Measurements from ENCODE around the gene CDCA4. TPM values are rescaled to one million over a fixed set of nuclear protein-coding genes. Genes with fewer than 3 reads are reported as not detected.

CDCA4 gene
- total and polyA plus RNA-seq, 10 of the 15 experiments (the other 5 are each of a cell fraction or from before 2014, with no cell fraction given), result 10.4 to 64.0 (median 52.1) TPM

GRCh38 chr14:104973135-104973384, 47.8 kb downstream of the CDCA4 start:
- POLR2A ChIA-PET, result no interaction called here
- Histone ChIP-seq H3K36me3 (ENCODE audit: control insufficient read depth in 2 of 2, insufficient read depth in 2 of 2, low read length in 1 of 2) (no peaks in the 10 kb centered on the region), H3K27ac (ENCODE audit: control insufficient read depth, insufficient read depth) (no peak overlapping the region), H4K20me1 (ENCODE audit: control insufficient read depth, insufficient read depth) (no peaks in the 10 kb centered on the region), H3K9ac (ENCODE audit: control insufficient read depth, insufficient read depth, low read length) (no peak overlapping the region), H3K4me3 (no peak overlapping the region), H3K79me2 (ENCODE audit: control insufficient read depth, insufficient read depth, low read length) (no peaks in the 10 kb centered on the region), H2AFZ (ENCODE audit: control insufficient read depth, low read depth, low read length) (no peak overlapping the region), H3K4me1 (ENCODE audit: control insufficient read depth, insufficient read depth, low read length) (no peaks in the 10 kb centered on the region; the same call in 1 of the 2 replicates), H3K4me2 (ENCODE audit: control insufficient read depth, insufficient read depth) (no peak overlapping the region), H3K9me3 (replicated peaks; ENCODE audit: control insufficient read depth, insufficient read depth, low read length) (no peaks in the 10 kb centered on the region), H3K27me3 (replicated peaks in 1 of 2; ENCODE audit: control insufficient read depth in 2 of 2, insufficient read depth in 2 of 2, low read length in 1 of 2) (peaks cover 8 to 14% of the 10 kb centered on the region in 2 experiments)
- no peak for ATAC-seq
- intact Hi-C loops (cut with micrococcal nuclease; ENCODE audit: unreplicated experiment), result loop anchor here (10.0 kb wide), 1 partner anchor 78 kb away; no protein-coding TSS in a partner anchor
- no peak for TF ChIP-seq IKZF1 (conservative IDR thresholded peaks at IDR 0.05)
- no peak for TF ChIP-seq RB1 (IDR thresholded peaks at IDR 0.05; ENCODE audit: borderline replicate concordance)
- no peak for TF ChIP-seq POU2F2 (IDR thresholded peaks at IDR 0.05; ENCODE audit: borderline replicate concordance, low read depth, low read length)
- no peak for TF ChIP-seq NR2C1 (IDR thresholded peaks at IDR 0.05)
- TF ChIP-seq RAD51 (IDR thresholded peaks at IDR 0.05), result no peak
- TF ChIP-seq ESRRA (IDR thresholded peaks at IDR 0.05; ENCODE audit: low read length), result no peak
- TF ChIP-seq POLR2A (IDR thresholded peaks at IDR 0.05; ENCODE audit: low read depth, low read length), result no peak
- FAIRE-seq, result no peak
- SMC1A ChIA-PET (ENCODE audit: uncharacterized antibody, unreplicated experiment), result interaction anchor here (1.0 kb wide), 1 partner anchor 72 kb away, joined by 5 read pairs; no protein-coding TSS in a partner anchor
- 43% methylated on average over 12 of the region's 12 CpGs for WGBS (ENCODE audit: insufficient coverage, insufficient replicate concordance, low lambda C conversion rate, missing lambda C conversion rate)
- no TSS peak for BruUV-seq (replicated peaks)
- in situ Hi-C loops (cut with MboI), result no loop called here
- no peak for DNase-seq (ENCODE audit: low read depth, low spot score)
- RAD21 ChIA-PET (ENCODE audit: unreplicated experiment), result interaction anchor here (3.8 kb wide), 1 partner anchor 72 kb away, joined by 26 read pairs; no protein-coding TSS in a partner anchor
- CTCF ChIA-PET, result interaction anchor here (5.0 kb wide), 1 partner anchor 71 kb away, joined by 82 read pairs; no protein-coding TSS in a partner anchor

GRCh38 chr14:104972301-104973134, 48.4 kb downstream of the CDCA4 start:
- SMC1A ChIA-PET (ENCODE audit: uncharacterized antibody, unreplicated experiment), result interaction anchor here (1.0 kb wide), 1 partner anchor 73 kb away, joined by 5 read pairs; no protein-coding TSS in a partner anchor
- peaks cover 6 to 9% of the 10 kb centered on the region in 2 experiments for H3K27me3 ChIP-seq (replicated peaks in 1 of 2; ENCODE audit: control insufficient read depth in 2 of 2, insufficient read depth in 2 of 2, low read length in 1 of 2)
- no peak for ATAC-seq
- intact Hi-C loops (cut with micrococcal nuclease; ENCODE audit: unreplicated experiment) (loop anchor here (10.0 kb wide), 1 partner anchor 78 kb away; no protein-coding TSS in a partner anchor), in situ Hi-C loops (cut with MboI) (no loop called here)
- RAD21 ChIA-PET (ENCODE audit: unreplicated experiment), result interaction anchor here (3.8 kb wide), 1 partner anchor 72 kb away, joined by 26 read pairs; no protein-coding TSS in a partner anchor
- H3K9ac ChIP-seq (ENCODE audit: control insufficient read depth, insufficient read depth, low read length), result no peak overlapping the region
- H3K9me3 ChIP-seq (replicated peaks; ENCODE audit: control insufficient read depth, insufficient read depth, low read length), result no peaks in the 10 kb centered on the region
- CTCF ChIA-PET, result interaction anchor here (5.0 kb wide), 1 partner anchor 72 kb away, joined by 82 read pairs; no protein-coding TSS in a partner anchor
- POLR2A ChIA-PET, result no interaction called here
- H2AFZ ChIP-seq (ENCODE audit: control insufficient read depth, low read depth, low read length), result no peak overlapping the region
- H3K4me3 ChIP-seq, result no peak overlapping the region
- no peak for DNase-seq (ENCODE audit: low read depth, low spot score)
- 44% methylated on average over 28 of the region's 28 CpGs for WGBS (ENCODE audit: insufficient coverage, insufficient replicate concordance, low lambda C conversion rate, missing lambda C conversion rate)
- no peak for FAIRE-seq
- H3K4me2 ChIP-seq (ENCODE audit: control insufficient read depth, insufficient read depth), result no peak overlapping the region
- H3K4me1 ChIP-seq (ENCODE audit: control insufficient read depth, insufficient read depth, low read length), result no peaks in the 10 kb centered on the region
- H3K79me2 ChIP-seq (ENCODE audit: control insufficient read depth, insufficient read depth, low read length), result no peaks in the 10 kb centered on the region
- H3K36me3 ChIP-seq (ENCODE audit: control insufficient read depth in 2 of 2, insufficient read depth in 2 of 2, low read length in 1 of 2), result no peaks in the 10 kb centered on the region
- no peak overlapping the region for H3K27ac ChIP-seq (ENCODE audit: control insufficient read depth, insufficient read depth)
- no peaks in the 10 kb centered on the region for H4K20me1 ChIP-seq (ENCODE audit: control insufficient read depth, insufficient read depth)
- no TSS peak for BruUV-seq (replicated peaks)
- TF ChIP-seq POLR2A (IDR thresholded peaks at IDR 0.05; ENCODE audit: low read depth, low read length) (no peak), HCFC1 (IDR thresholded peaks at IDR 0.05; ENCODE audit: low read length) (no peak), TCF7 (IDR thresholded peaks at IDR 0.05; ENCODE audit: borderline replicate concordance) (no peak), TARDBP (IDR thresholded peaks at IDR 0.05; ENCODE audit: borderline replicate concordance) (no peak), SREBF2 (IDR thresholded peaks at IDR 0.05; ENCODE audit: low read length) (no peak), FOXK2 (IDR thresholded peaks at IDR 0.05) (no peak), ZBTB40 (IDR thresholded peaks at IDR 0.05; ENCODE audit: borderline replicate concordance) (no peak), SIX5 (IDR thresholded peaks at IDR 0.05; ENCODE audit: low read depth, low read length, severe bottlenecking) (no peak), IKZF1 (conservative IDR thresholded peaks at IDR 0.05) (no peak), RFX5 (IDR thresholded peaks at IDR 0.05; ENCODE audit: low read depth, low read length) (no peak)

Data from GM12878 (cell line).